H1 (cell line): ENCODE results near the gene ZNF175. TPM values are rescaled to one million over a fixed set of nuclear protein-coding genes. Genes with fewer than 3 reads are reported as not detected.

Source experiments
- CTCF ChIA-PET: fragments of 300-600 bp; sonication (Branson Sonifier 250); formaldehyde crosslinking; loops from one replicate; lab custom pipeline; 2021; ENCODE audit not compliant: partially characterized antibody; lab: Charles Lee
- POLR2A ChIA-PET: fragments of 300-600 bp; sonication (Branson Sonifier 250); formaldehyde crosslinking; loops from one replicate; lab custom pipeline; 2021; ENCODE audit warnings: inconsistent platforms; ENCODE audit not compliant: partially characterized antibody; lab: Charles Lee
- DNase-seq, 2 experiments: peaks; one replicate each; pipeline versions ENCODE4 v3.0.0 to v3.0.0-alpha.2; 2010 to 2022; ENCODE audit warnings: low spot score in 2 of 2, low read depth in 1 of 2, mixed read lengths in 1 of 2
- FAIRE-seq: peaks from 2 replicates; lab custom pipeline; 2011; peaks lifted over from hg19 to GRCh38; lab: Jason Lieb, UNC
- H2AFZ ChIP-seq: 2 replicates; pipeline ENCODE4 v1.8.1; 2012; ENCODE audit warnings: low read length, inconsistent platforms
- H2AK5ac ChIP-seq: 2 replicates; pipeline ENCODE4 v1.6.1; 2013; ENCODE audit warnings: low read depth, low read length
- H2BK120ac ChIP-seq: replicated peaks from 2 replicates; pipeline ENCODE3; 2013; ENCODE audit warnings: low read depth, low read length, inconsistent platforms
- H2BK12ac ChIP-seq: 2 replicates; pipeline ENCODE4 v1.6.1; 2013; ENCODE audit warnings: low read depth, low read length
- H2BK15ac ChIP-seq: 2 replicates; pipeline ENCODE4 v1.6.1; 2013; ENCODE audit warnings: low read length
- H2BK20ac ChIP-seq: 2 replicates; pipeline ENCODE4 v1.6.1; 2013; ENCODE audit warnings: low read length
- H2BK5ac ChIP-seq: 2 replicates; pipeline ENCODE4 v1.6.1; 2013; ENCODE audit warnings: low read depth, low read length
- H3K14ac ChIP-seq: 2 replicates; pipeline ENCODE4 v1.6.1; 2013; ENCODE audit warnings: inconsistent platforms; ENCODE audit not compliant: insufficient read length
- H3K18ac ChIP-seq: 2 replicates; pipeline ENCODE4 v1.6.1; 2013; ENCODE audit warnings: low read length; ENCODE audit errors: extremely low read depth
- H3K23ac ChIP-seq: 2 replicates; pipeline ENCODE4 v1.6.1; 2013; ENCODE audit warnings: inconsistent platforms; ENCODE audit not compliant: insufficient read length
- H3K23me2 ChIP-seq: 2 replicates; pipeline ENCODE4 v1.6.1; 2013; ENCODE audit warnings: low read depth, low read length
- H3K27ac ChIP-seq: 2 replicates; pipeline ENCODE4 v1.6.1; 2011; ENCODE audit warnings: low read depth, low read length, inconsistent platforms
- H3K27me3 ChIP-seq, 4 experiments: replicated peaks in 1 of 4; 1 replicate in 1 of 4; 2 replicates in 3 of 4; pipeline versions ENCODE4 v1.6.1 to v1.8.1; 2011 to 2013; ENCODE audit warnings: low read length in 3 of 4, mild to moderate bottlenecking in 3 of 4, inconsistent platforms in 2 of 4, mixed read lengths in 2 of 4, moderate library complexity in 1 of 4; ENCODE audit not compliant: control insufficient read depth in 3 of 4, insufficient read depth in 3 of 4; ENCODE audit errors: extremely low read depth in 1 of 4
- H3K36me3 ChIP-seq, 4 experiments: 2 replicates each; pipeline versions ENCODE4 v1.6.1 to v1.8.1; 2011 to 2013; ENCODE audit warnings: mild to moderate bottlenecking in 4 of 4, low read length in 3 of 4, moderate library complexity in 2 of 4, control low read depth in 1 of 4, inconsistent platforms in 1 of 4; ENCODE audit not compliant: insufficient read depth in 4 of 4, control insufficient read depth in 2 of 4
- H3K4ac ChIP-seq: replicated peaks from 2 replicates; pipeline ENCODE3; 2013; ENCODE audit warnings: low read length, low read depth, mixed read lengths, inconsistent platforms; ENCODE audit not compliant: insufficient read length
- H3K4me1 ChIP-seq, 4 experiments: replicated peaks in 1 of 4; 1 replicate in 1 of 4; 2 replicates in 3 of 4; pipeline versions ENCODE4 v1.6.1 to v1.8.1; 2011 to 2013; ENCODE audit warnings: low read length in 3 of 4, inconsistent platforms in 2 of 4, mixed read lengths in 1 of 4; ENCODE audit not compliant: insufficient read depth in 4 of 4, control insufficient read depth in 3 of 4
- H3K4me2 ChIP-seq, 2 experiments: 2 replicates each; pipeline versions ENCODE4 v1.6.1 to v1.8.1; 2011 to 2013; ENCODE audit warnings: low read depth in 2 of 2, low read length in 2 of 2, control low read depth in 1 of 2, inconsistent platforms in 1 of 2, mild to moderate bottlenecking in 1 of 2; ENCODE audit not compliant: insufficient read depth in 1 of 2
- H3K4me3 ChIP-seq, 4 experiments: fragments of 200-600, 300-600 bp in 1 of 4; sonication (generic), shearing (Covaris generic), sonication (Bioruptor Twin) in 1 of 4; 2 replicates each; pipeline versions ENCODE4 v1.5.1 to v1.8.1; 2011 to 2016; ENCODE audit warnings: low read length in 4 of 4, low read depth in 3 of 4, control low read depth in 2 of 4, inconsistent platforms in 2 of 4, mild to moderate bottlenecking in 2 of 4, mixed read lengths in 1 of 4, moderate library complexity in 1 of 4; ENCODE audit not compliant: insufficient read depth in 2 of 4; ENCODE audit errors: extremely low read depth in 1 of 4
- H3K56ac ChIP-seq: replicated peaks from 2 replicates; pipeline ENCODE3; 2013; ENCODE audit warnings: low read depth, mild to moderate bottlenecking, mixed read lengths, low read length, inconsistent platforms; ENCODE audit not compliant: insufficient read length
- H3K79me1 ChIP-seq: 2 replicates; pipeline ENCODE4 v1.6.1; 2013; ENCODE audit warnings: low read depth, low read length, control low read depth
- H3K79me2 ChIP-seq, 2 experiments: 2 replicates each; pipeline versions ENCODE4 v1.6.1 to v1.8.1; 2012 to 2013; ENCODE audit warnings: low read length in 2 of 2, mild to moderate bottlenecking in 2 of 2, inconsistent platforms in 1 of 2; ENCODE audit not compliant: insufficient read depth in 2 of 2, control insufficient read depth in 1 of 2
- H3K9ac ChIP-seq, 4 experiments: replicated peaks in 1 of 4; 1 replicate in 1 of 4; 2 replicates in 3 of 4; pipeline versions ENCODE4 v1.6.1 to v1.8.1; 2011 to 2013; ENCODE audit warnings: low read depth in 3 of 4, low read length in 3 of 4, control low read depth in 2 of 4, mild to moderate bottlenecking in 2 of 4, moderate library complexity in 2 of 4, inconsistent platforms in 1 of 4; ENCODE audit errors: extremely low read depth in 1 of 4
- H3K9me3 ChIP-seq, 2 experiments: 2 replicates each; pipeline versions ENCODE4 v1.6.1 to v1.8.1; 2012 to 2013; ENCODE audit warnings: mild to moderate bottlenecking in 2 of 2, moderate library complexity in 2 of 2, control low read depth in 1 of 2, inconsistent platforms in 1 of 2, low read depth in 1 of 2, low read length in 1 of 2, mixed read lengths in 1 of 2; ENCODE audit not compliant: insufficient read depth in 2 of 2
- H4K20me1 ChIP-seq, 2 experiments: replicated peaks in 1 of 2; 2 replicates each; pipeline versions ENCODE3 to v1.8.1; 2011 to 2013; ENCODE audit warnings: inconsistent platforms in 2 of 2, low read length in 2 of 2, mild to moderate bottlenecking in 1 of 2; ENCODE audit not compliant: insufficient read depth in 2 of 2, control insufficient read depth in 1 of 2
- H4K5ac ChIP-seq: 2 replicates; pipeline ENCODE4 v1.6.1; 2013; ENCODE audit warnings: low read length, low read depth, mixed read lengths, inconsistent platforms; ENCODE audit not compliant: insufficient read length
- H4K8ac ChIP-seq: 2 replicates; pipeline ENCODE4 v1.8.0; 2013; ENCODE audit warnings: mild to moderate bottlenecking, moderate library complexity, low read length, inconsistent platforms; ENCODE audit not compliant: insufficient read depth; ENCODE audit errors: extremely low read depth
- H4K91ac ChIP-seq: replicated peaks from 2 replicates; pipeline ENCODE3; 2013; ENCODE audit warnings: low read length, mixed read lengths, inconsistent platforms; ENCODE audit not compliant: insufficient read length
- EZH2 ChIP-seq: fragments of 200-600 bp; sonication (generic); IDR thresholded peaks from 2 replicates; pipeline ENCODE4 v1.7.1; 2012; ENCODE audit warnings: low read depth, mild to moderate bottlenecking, moderate library complexity, low read length, inconsistent platforms; ENCODE audit not compliant: severe bottlenecking
- GABPA ChIP-seq: IDR thresholded peaks from 2 replicates; pipeline ENCODE4 v1.6.1; 2011; ENCODE audit warnings: mild to moderate bottlenecking, low read length, moderate library complexity, borderline replicate concordance; ENCODE audit not compliant: insufficient read depth
- SUZ12 ChIP-seq: fragments of 200-600 bp; sonication (generic); IDR thresholded peaks from 2 replicates; pipeline ENCODE4 v1.6.1; 2012; ENCODE audit warnings: mild to moderate bottlenecking, inconsistent platforms, low read length, moderate library complexity, mixed read lengths
- WGBS, 2 experiments: shearing (Covaris generic) in 1 of 2; methylation state at CpG; one replicate each; pipeline versions ENCODE4 v1.1.6 to v1.1.7; 2013 to 2015; ENCODE audit warnings: low lambda C conversion rate in 2 of 2, mixed read lengths in 2 of 2, inconsistent platforms in 1 of 2, low coverage in 1 of 2, missing lambda C conversion rate in 1 of 2; ENCODE audit not compliant: insufficient replicate concordance in 2 of 2, insufficient coverage in 1 of 2, insufficient read length in 1 of 2; ENCODE audit errors: extremely low coverage in 1 of 2, missing lambda C conversion rate in 1 of 2; 5-methylcytosine and 5-hydroxymethylcytosine counted together
- polyA plus RNA-seq, 7 experiments: library from polyadenylated mRNA; depleted of rRNA in 3 of 7; stranded (reverse) in 5 of 7; unstranded in 2 of 7; fragments of >200 nt in 5 of 7; fragments of 200-250 nt in 2 of 7; gene quantifications; 1 replicate in 5 of 7; 2 replicates in 1 of 7; 4 replicates in 1 of 7; pipeline versions ENCODE4 v1.2.1 to v1.2.3, GENCODE V29; 2011 to 2013; ENCODE audit warnings: missing spikeins in 2 of 7, mixed read lengths in 2 of 7
- total RNA-seq: library from RNA; stranded (reverse); fragmentation: NEBNext Ultra II Directional; extraction: Animal tissue kit (Norgen Biotek cat#: 25700); gene quantifications from 2 replicates; pipeline ENCODE4 v1.2.1, GENCODE V29; 2021

Gene ZNF175
- total and polyA plus RNA-seq, 2 of the 8 experiments (the other 6 are each of a cell fraction or from before 2014, with no cell fraction given), result 1.7 to 11.1 TPM

DNA sequence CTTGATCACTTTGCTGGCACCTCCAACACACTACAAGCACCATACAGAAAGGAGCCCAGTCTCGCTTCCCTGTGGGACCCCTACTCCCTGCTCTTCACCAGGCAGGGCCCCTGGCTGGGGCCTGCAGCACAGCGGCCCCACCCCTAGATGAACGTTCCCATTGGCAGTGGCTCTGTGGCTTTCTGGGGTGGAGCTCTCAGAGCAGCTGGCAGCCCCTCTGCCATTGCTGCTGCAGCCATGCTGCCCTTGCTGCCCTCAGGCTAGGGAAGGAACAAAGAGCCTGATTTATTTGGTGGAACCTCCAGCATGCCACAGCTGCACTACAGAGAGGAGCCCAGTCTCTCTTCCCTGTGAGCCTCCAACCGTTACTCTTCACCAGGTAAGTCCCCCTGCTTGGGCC is 45.4 kb upstream of the ZNF175 start:
- Histone ChIP-seq H3K36me3 (no peaks in the 10 kb centered on the region), H4K5ac (no peak overlapping the region), H2AFZ (no peak overlapping the region), H3K14ac (no peak overlapping the region), H3K9me3 (peaks cover 65% of the 10 kb centered on the region in 2 experiments), H3K79me2 (no peaks in the 10 kb centered on the region), H3K27ac (no peak overlapping the region), H3K18ac (no peak overlapping the region), H3K79me1 (no peaks in the 10 kb centered on the region), H2BK15ac (no peak overlapping the region), H2BK120ac (no peak overlapping the region), H3K23ac (no peak overlapping the region), H3K4me2 (no peak overlapping the region), H3K4me1 (no peaks in the 10 kb centered on the region), H2BK20ac (no peak overlapping the region), H2BK5ac (no peak overlapping the region), H3K56ac (no peak overlapping the region), H3K4ac (no peak overlapping the region), H4K8ac (peak overlapping the region; percentile 51; the same call in 1 of the 2 replicates), H3K27me3 (no peaks in the 10 kb centered on the region), H2AK5ac (no peak overlapping the region), H4K91ac (no peak overlapping the region), H3K23me2 (no peaks in the 10 kb centered on the region), H3K9ac (no peak overlapping the region), H3K4me3 (no peak overlapping the region), H4K20me1 (no peaks in the 10 kb centered on the region), H2BK12ac (no peak overlapping the region)
- POLR2A ChIA-PET, result no interaction called here
- CTCF ChIA-PET, result interaction anchor here (3.1 kb wide), 1 partner anchor 12 kb away, joined by 16 read pairs; no protein-coding TSS in a partner anchor
- WGBS, 2 experiments, result 100% methylated on average over 4 of the region's 4 CpGs; no CpG with 5 or more reads in 1 of the 2 experiments
- no peak for DNase-seq
- FAIRE-seq, result no peak
- TF ChIP-seq SUZ12, result no peak
- TF ChIP-seq GABPA, result no peak
- no peak for TF ChIP-seq EZH2
